Measurements from ENCODE around the gene HEATR5A.

The HEATR5A gene

GRCh38 chr14:31426663-31427062 is 6.3 kb upstream of the HEATR5A start:
- DNase-seq (ENCODE audit: low spot score) = no peak

DNA sequence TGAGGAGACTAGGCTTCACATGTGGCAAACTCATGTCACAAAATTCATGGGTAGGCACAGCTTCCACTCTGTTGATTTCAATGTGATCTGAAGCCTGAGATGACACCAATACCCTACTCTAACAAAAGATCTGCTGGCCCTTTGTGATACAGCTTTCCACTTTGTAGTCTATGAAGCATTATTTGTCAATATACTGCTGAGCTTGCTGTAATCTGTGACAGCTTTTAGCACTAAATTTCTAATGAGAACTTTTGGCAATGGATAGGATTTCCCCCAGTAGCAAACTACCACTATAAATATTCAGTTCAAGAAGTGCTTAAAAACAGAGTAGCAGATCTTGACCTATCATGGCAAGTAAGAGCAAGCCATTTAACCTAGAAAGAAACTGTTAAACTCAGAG is 5.6 kb upstream of the HEATR5A start:
- no peak for DNase-seq (ENCODE audit: low spot score)

DNA sequence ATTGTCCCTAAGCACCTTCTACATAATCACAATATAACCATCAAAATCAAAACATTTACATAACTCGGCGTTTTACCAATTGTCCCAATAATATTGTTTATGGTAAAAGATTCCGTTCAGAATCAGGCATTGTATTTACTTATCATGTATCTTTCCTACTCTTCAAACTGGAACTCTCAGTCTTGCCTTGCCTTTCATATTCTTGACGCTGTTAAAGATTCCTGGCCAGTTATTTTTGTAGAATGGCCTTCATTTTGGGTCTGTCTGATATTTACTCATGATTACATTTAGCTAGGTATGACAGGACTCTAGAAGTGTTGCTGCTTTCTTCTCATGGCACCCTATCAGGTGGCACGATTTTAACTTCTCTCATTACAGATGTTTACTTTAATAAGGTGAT is 850 bp upstream of the HEATR5A start:
- no peak for DNase-seq (ENCODE audit: low spot score)

GRCh38 chr14:31419967-31420318 is 407 bp downstream of the HEATR5A start:
- peak; percentile 16 for DNase-seq (ENCODE audit: low spot score)

GRCh38 chr14:31419179-31419966 is 977 bp downstream of the HEATR5A start:
- DNase-seq (ENCODE audit: low spot score) = no peak

- DNase-seq (ENCODE audit: low spot score) = no peak
Observed at GRCh38 chr14:31418440-31418839, 1.9 kb downstream of the HEATR5A start.

DNA sequence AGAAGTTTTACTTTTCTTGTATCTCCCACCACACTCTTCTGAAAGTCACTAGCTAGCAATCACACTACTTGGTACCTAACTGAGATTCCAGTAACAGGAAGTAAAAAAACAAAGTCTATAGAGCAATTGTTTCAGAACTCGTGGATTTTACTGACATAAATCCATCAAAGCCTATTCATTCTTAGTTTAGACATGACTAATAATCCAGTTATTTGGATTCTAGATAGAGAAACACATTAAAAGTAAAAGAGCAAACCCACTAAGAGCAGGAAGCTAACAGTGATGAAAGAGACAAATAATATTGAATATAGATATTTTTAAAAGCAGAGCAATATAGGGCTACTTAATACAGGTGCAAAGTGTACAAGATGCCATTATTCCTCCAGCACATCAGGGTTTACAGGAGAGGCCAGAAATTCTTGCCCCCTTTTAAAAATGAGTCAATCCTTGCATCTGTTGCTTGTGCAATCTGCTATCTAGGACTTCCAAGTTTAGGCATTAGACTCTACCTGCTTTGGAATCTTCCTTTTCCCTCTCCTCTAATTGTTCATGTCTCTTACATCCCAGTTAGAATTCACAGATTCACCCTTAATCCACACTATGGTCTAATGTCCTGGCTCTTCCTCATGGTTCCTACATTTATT is 6.0 kb downstream of the HEATR5A start:
- DNase-seq (ENCODE audit: low spot score) = no peak

GRCh38 chr14:31411218-31411727 is 9.1 kb downstream of the HEATR5A start:
- no peak for DNase-seq (ENCODE audit: low spot score)

DNA sequence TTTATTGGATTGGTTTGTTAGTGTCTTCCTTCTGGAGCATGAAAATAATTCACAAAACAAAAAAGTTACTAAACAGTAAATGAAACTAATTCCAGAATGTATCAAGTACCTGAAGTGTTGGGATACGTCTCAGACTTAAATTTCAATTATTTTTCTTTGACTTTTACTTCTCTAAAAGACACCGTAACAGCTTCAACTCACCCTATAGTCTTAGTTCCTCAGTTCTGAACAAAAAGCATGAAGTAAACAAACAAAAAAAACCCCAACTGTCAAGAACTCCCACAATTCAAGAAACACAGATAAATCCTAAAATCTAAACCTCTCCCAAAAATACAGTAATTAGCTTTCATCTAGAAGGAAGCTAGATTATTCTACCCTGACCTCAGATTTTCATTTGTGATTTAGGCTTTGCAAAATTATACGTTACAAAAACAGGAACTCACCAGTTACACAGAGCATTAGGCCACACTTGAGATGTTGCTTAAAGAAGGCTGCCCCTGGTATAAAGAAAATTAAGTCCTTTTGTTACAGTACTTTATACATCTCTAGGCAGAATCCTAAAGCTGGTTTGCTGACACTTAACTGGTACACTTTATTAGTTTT is 10.2 kb downstream of the HEATR5A start:
- DNase-seq (ENCODE audit: low spot score) = peak; percentile 24

DNA sequence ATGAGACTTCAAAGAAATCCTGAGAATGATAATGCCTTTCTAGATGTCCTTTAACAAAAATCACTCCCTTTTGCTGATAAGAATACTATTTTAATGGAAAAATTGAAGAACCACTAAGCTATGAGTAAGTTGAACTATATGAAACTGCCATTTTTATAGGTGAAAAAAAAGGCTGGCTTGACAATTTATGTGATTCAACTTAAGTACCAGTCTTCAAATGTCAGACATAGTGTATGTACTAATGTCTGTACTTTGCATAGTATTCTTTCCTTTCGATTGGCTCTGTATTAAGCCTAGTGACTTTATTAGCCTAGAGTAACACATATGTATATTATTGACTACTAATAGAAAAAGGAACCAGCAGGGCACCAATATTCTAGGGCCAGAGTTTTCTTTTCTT is 11.9 kb downstream of the HEATR5A start:
- DNase-seq (ENCODE audit: low spot score) = no peak

DNA sequence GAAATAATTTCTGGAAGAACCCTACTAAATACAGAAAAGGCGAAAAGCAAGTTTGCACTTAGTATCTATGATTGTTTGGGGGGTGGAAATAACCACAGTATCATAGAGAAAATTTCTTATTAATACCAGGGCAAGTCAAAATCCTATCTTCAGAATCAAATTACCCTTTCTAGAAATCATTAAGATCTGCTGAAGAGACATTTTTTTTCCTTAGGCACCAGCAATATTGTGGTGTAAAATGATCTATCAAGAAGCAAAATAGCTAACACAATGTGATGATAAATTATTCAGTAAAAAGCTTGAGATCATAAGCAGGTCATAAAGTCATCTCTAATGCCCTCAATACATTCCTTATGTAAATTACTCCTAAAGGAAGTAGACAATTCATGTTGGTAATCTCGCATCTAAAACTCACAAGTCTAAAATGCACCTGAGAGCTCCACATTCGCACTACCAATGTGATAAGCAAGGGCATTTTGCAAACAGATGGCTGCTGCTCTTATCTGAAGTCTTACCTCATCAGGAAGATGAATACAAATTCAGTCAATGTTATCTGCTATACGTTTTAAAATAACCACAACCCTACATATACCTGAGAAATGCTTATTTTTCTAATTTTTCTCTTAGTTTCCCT is 14.6 kb downstream of the HEATR5A start:
- DNase-seq (ENCODE audit: low spot score) = no peak

DNA sequence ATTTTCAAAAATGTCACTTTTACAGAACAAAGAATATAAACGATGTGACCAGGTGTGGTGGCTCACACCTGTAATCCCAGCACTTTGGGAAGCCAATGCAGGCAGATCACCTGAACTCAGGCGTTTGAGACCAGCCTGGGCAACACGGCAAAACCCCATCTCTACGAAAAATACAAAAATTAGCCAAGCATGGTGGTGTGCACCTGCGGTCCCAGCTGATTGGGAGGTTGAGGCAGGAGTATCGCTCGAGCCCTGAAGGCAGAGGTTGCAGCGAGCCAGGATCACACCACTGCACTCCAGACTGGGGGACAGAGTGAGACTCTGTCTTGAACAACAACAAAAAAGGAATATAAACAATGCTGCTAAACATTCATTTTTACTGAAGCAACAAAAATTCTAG is 15.2 kb downstream of the HEATR5A start:
- DNase-seq (ENCODE audit: low spot score) = no peak

- no peak for DNase-seq (ENCODE audit: low spot score)
Observed at GRCh38 chr14:31403707-31404106, 16.6 kb downstream of the HEATR5A start.

DNA sequence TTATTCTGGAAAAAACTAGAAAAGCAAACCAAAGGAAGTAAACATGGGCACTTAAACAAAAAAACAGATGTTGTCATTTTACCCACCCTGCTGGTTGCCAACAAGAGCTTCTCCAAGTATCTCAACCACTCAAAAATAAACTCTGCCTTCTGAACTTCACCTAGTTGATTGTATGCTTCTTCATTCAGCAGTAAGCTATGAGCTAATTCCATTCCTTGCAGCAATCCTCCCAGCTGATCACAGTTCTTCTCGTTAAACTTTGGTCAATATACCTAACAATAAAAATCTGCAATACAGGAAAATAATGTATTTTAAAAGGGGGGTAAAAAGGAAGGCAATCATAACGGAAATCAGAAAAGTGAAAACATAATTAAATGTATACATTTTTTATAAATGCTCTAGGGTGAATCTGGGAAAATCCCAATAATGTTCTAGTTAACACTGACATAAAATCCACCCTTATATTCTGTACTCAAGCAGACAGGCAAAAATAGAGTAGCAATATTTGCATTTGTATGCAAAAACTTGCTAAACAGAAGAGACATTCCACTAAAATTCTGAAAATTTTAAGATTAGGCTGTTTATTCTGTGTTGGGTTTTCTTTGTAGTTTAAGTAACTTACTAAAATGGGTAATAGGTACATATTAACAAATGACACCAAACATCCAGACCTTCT is 17.4 kb downstream of the HEATR5A start:
- DNase-seq (ENCODE audit: low spot score) = no peak

- no peak for DNase-seq (ENCODE audit: low spot score)
Observed at GRCh38 chr14:31401369-31401932, 18.9 kb downstream of the HEATR5A start.

GRCh38 chr14:31400031-31400638 is 20.2 kb downstream of the HEATR5A start:
- DNase-seq (ENCODE audit: low spot score) = no peak

- no peak for DNase-seq (ENCODE audit: low spot score)
Observed at GRCh38 chr14:31395572-31396205, 24.7 kb downstream of the HEATR5A start.

DNA sequence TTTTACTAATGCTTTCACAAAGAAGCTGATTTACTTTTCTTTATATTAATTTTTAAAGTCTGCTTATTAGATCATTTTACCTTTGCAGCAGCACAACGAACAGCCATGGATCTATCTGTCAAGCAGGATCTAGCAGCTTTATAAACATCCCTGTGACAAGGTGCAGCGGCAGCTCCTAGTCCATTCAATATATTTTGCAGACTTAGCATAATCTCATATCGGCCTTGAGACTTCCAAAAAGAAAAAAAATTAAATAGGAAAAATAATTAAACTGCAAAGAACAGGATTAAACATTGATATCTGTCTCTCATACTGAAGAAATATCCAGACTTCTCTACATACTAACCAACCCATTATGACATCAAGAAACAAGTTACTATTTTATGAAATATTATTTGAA is 25.2 kb downstream of the HEATR5A start:
- no peak for DNase-seq (ENCODE audit: low spot score)

- no peak for DNase-seq (ENCODE audit: low spot score)
Observed at GRCh38 chr14:31391977-31392503, 28.3 kb downstream of the HEATR5A start.

DNA sequence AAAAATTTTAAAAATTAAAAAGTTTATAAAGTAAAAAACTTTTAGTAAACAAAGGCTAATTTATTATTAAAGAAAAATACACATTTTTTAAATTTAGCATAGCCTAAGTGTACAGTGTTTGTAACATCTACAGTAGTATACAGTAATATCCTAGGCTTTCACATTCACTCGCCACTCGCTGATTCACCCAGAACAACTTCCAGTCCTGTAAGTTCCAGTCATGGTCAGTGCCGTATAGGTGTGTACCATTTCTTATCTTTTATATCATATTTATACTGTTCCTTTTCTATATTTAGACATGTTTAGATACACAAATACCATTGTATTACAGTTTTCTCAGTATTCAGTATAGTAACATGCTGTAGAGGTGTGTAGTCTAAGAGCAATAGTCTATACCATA is 28.9 kb downstream of the HEATR5A start:
- no peak for DNase-seq (ENCODE audit: low spot score)

DNA sequence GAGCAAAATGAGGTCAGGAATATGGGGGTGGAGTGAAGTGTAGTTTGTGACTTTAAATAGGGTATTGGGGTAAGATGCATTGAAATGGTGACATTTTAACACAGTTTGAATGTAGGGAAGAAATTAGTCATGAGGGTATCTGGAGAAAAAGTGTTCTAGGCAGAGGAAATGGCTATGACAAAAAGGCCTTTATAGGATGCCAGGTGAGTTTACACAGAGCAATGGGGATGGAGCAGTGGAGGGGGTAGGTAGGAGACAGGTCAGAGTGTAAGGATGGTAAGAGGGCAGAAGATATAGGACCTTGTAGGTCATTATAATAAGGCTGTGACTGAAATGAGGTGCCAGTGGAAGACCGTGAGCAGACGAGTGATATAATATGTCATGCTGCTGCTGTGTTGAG is 30.4 kb downstream of the HEATR5A start:
- DNase-seq (ENCODE audit: low spot score) = no peak

All from germinal center (tissue), 1 donor.